ENCODE measurements around the gene RNF6.
"Not testable (repeated sequence)": the region's sequence is repeated elsewhere in the genome, so short reads cannot be mapped to it uniquely, and the experiment has no call there.

The RNF6 gene

GRCh38 chr13:26221721-26222519 lies at the start of gene RNF6:
TSS of gene RNF6 (minus strand) at chr13:26222314. CDS start at chr13:26219649, 2,665 bp downstream.
- peak; percentile 95 for DNase-seq

- no peak for DNase-seq
Measured at GRCh38 chr13:26270707-26271106, 48.6 kb upstream of the RNF6 start.

GRCh38 chr13:26266311-26266710 lies 44.2 kb upstream of the RNF6 start:
- DNase-seq: no peak

- no peak for DNase-seq
Measured at GRCh38 chr13:26262156-26262555, 40.0 kb upstream of the RNF6 start.

- DNase-seq: no peak
Measured at GRCh38 chr13:26259634-26260033, 37.5 kb upstream of the RNF6 start.

GRCh38 chr13:26257049-26257448 lies 34.9 kb upstream of the RNF6 start:
- DNase-seq: no peak

GRCh38 chr13:26255691-26256277 lies 33.7 kb upstream of the RNF6 start:
- peak; percentile 5 for DNase-seq

GRCh38 chr13:26255115-26255514 lies 33.0 kb upstream of the RNF6 start:
- no peak for DNase-seq

GRCh38 chr13:26254583-26255111 lies 32.5 kb upstream of the RNF6 start:
- DNase-seq: peak; percentile 15

GRCh38 chr13:26253787-26254582 lies 31.9 kb upstream of the RNF6 start, which contains the start of gene CDK8:
TSS of gene CDK8 (plus strand) at chr13:26254129. CDS start at chr13:26254642, 513 bp downstream.
- DNase-seq: peak; percentile 94

GRCh38 chr13:26253262-26253786 lies 31.2 kb upstream of the RNF6 start:
- no peak for DNase-seq

- not testable (repeated sequence) for DNase-seq
Measured at GRCh38 chr13:26252006-26252405, 29.9 kb upstream of the RNF6 start.

GRCh38 chr13:26249551-26249950 lies 27.4 kb upstream of the RNF6 start:
- DNase-seq: no peak

GRCh38 chr13:26247608-26248007 lies 25.5 kb upstream of the RNF6 start:
- no peak for DNase-seq

- DNase-seq: peak; percentile 92
Measured at GRCh38 chr13:26247011-26247410, 24.9 kb upstream of the RNF6 start.

- DNase-seq: peak; percentile 53
Measured at GRCh38 chr13:26246154-26246553, 24.0 kb upstream of the RNF6 start.

- DNase-seq: no peak
Measured at GRCh38 chr13:26236296-26236695, 14.2 kb upstream of the RNF6 start.

- DNase-seq: no peak
Measured at GRCh38 chr13:26230703-26231102, 8.6 kb upstream of the RNF6 start.

GRCh38 chr13:26229080-26229615 lies 7.0 kb upstream of the RNF6 start:
- DNase-seq: no peak

- peak; percentile 52 for DNase-seq
Measured at GRCh38 chr13:26228096-26228495, 6.0 kb upstream of the RNF6 start.

GRCh38 chr13:26227166-26227971 lies 5.3 kb upstream of the RNF6 start:
- peak; percentile 32 for DNase-seq
